Measurements from ENCODE around the gene DDRGK1. TPM values are rescaled to one million over a fixed set of nuclear protein-coding genes. Genes with fewer than 3 reads are reported as not detected.

The DDRGK1 gene
- 74.2 and 80.4 TPM in 2 replicates for total RNA-seq (2014; rRNA removed; shearing (Covaris generic))

DNA sequence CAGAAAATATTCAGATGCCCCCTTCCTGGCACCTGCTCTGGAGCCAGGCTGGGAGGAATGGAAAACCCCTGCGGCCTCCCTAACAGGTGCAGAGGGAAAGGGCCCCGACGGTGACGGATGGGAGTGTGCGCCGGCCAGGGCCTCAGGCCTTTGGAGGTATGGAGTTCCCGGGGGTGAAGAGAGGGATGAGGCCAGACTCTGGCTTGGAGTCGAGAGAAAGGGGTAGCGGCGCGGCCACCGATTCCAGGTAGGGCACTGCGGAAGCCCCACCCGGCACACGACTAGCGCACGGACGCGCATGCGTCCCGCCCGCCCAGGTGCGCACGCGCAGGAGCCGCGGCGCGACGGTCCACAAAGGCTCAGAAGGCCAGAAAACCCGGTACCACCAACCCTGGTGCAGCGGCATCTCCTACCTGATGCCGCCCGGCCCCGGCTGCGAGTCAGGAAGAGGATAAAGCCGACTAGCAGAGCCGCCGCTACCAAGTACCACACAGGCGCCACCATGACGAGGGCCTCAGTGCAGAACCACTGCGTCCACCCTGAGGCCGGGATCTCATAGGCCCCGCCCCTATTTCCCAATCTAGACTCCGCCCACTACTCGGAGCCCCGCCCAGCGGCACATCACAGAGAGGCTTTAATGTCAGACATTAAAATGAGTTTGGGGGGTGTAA lies at the start of gene DDRGK1:
DDRGK1 (minus strand) TSS at position 559 of the 671 bp plus-strand sequence; CDS start at position 504, 55 bp downstream.

GRCh38 chr20:3239026-3239866 lies 34.8 kb upstream of the DDRGK1 start, which contains the start of gene SLC4A11:
Gene SLC4A11 (minus strand): TSS chr20:3239190. CDS start chr20:3239137, 53 bp downstream.

GRCh38 chr20:3209257-3209945 lies 4.9 kb upstream of the DDRGK1 start, which contains the start of gene ITPA:
Gene ITPA (plus strand): TSS chr20:3209498. CDS start chr20:3209552, 54 bp downstream.

DNA sequence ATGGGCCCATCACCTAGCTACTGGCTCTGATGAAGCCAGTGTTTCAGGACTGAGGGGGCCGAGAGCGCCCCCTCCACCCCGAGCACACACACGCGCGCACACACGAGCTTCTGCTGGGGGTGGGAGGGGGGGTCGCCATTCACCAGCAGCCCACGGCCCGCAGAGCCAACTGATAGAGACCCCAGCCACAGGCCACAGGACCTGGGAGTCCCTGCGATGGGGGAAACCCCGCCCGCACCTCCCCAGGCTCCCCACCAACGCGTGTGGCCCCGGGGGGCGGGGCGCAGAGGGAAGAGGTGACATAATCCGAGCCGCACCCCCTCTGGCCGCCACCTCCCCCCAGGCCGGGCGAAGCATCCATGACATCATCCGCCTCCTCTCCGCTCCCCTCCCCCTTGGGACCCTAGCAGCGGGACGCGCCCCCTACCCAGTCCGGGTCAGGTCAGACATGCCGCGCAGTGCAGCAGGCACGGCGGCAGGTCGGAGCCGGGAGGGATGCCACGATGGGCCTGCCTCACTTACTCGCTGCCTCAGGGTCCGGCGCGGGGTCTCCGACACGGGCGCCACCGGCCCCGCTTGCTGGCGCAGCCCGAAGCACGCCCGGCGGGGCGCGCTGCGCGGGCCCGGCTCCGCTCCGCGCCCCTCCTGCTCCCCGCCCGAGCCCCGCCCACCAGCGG lies 31.4 kb downstream of the DDRGK1 start, which contains the start of gene LZTS3:
LZTS3 (minus strand) TSS at position 617 of the 677 bp plus-strand sequence. CDS start 6,386 bp downstream, outside the sequence.

Other genes with a start within 250 kb of the DDRGK1 start
- 0.74 and 0.94 TPM in 2 replicates for gene GNRH2, start 161.1 kb downstream of the DDRGK1 start, total RNA-seq (2014; rRNA removed; shearing (Covaris generic))
- gene MRPS26, start 158.6 kb downstream of the DDRGK1 start, total RNA-seq (2014; rRNA removed; shearing (Covaris generic)): 165 and 175 TPM in 2 replicates
- gene OXT, start 133.1 kb downstream of the DDRGK1 start, total RNA-seq (2014; rRNA removed; shearing (Covaris generic)): not detected in 2 replicates
- gene AVP, start 120.0 kb downstream of the DDRGK1 start, total RNA-seq (2014; rRNA removed; shearing (Covaris generic)): not detected in 2 replicates
- gene FASTKD5, start 44.8 kb downstream of the DDRGK1 start, total RNA-seq (2014; rRNA removed; shearing (Covaris generic)): 18.9 and 23.2 TPM in 2 replicates
- gene UBOX5, start 44.8 kb downstream of the DDRGK1 start, total RNA-seq (2014; rRNA removed; shearing (Covaris generic)): 2.2 and 3.5 TPM in 2 replicates
- gene LZTS3, start 31.1 kb downstream of the DDRGK1 start, total RNA-seq (2014; rRNA removed; shearing (Covaris generic)): 3.6 and 3.7 TPM in 2 replicates
- 124 and 129 TPM in 2 replicates for gene ITPA, start 4.8 kb upstream of the DDRGK1 start, total RNA-seq (2014; rRNA removed; shearing (Covaris generic))
- gene SLC4A11, start 34.5 kb upstream of the DDRGK1 start, total RNA-seq (2014; rRNA removed; shearing (Covaris generic)): 1.5 and 1.7 TPM in 2 replicates
- 2.6 and 2.9 TPM in 2 replicates for gene DNAAF9, start 203.0 kb upstream of the DDRGK1 start, total RNA-seq (2014; rRNA removed; shearing (Covaris generic))

Data from A375 (cell line).